GM19193 (cell line): ENCODE measurements around the gene MCEE.

ENCODE experiments used
- POLR2A ChIP-seq: IDR thresholded peaks from 4 replicates; pipeline ENCODE4 v1.6.1; 2011; ENCODE audit not compliant: insufficient read depth, insufficient read length; ENCODE audit errors: extremely low read depth

Gene MCEE

GRCh38 chr2:71063216-71063615, 66.8 kb downstream of the MCEE start:
- TF ChIP-seq POLR2A: peak; percentile 33

- no peak for TF ChIP-seq POLR2A
Measured at GRCh38 chr2:71060871-71061270, 69.2 kb downstream of the MCEE start.

DNA sequence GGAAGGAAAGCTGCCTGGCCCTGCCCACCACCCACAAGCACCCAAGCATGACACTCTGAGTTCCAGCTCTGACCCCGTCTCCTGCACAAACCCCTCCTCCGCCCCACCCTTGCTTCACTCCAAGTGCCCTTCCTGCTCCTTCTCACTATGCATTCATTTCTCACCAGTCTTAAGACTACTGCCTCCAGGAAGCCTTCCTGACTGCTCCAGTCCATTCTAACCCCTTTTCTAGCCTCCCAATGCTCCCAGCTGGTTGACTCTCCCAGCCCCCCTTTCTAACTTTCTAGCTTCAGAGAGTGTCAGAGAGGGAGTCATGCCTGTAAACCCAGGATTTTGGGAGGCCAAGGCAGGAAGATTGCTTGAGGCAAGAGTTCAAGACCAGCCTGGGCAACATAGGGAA, 69.8 kb downstream of the MCEE start:
- no peak for TF ChIP-seq POLR2A
